Stimulated activated CD4-positive, alpha-beta T cell treated with anti-CD3 and anti-CD28 coated beads, Interleukin-15, amount 100 ng/mL, for 1 hour (primary cell): Measurements from ENCODE around the gene NCS1.

Source experiments
- DNase-seq, 2 donors: peaks; one replicate each; pipeline ENCODE4 v3.0.0-alpha.2; 2020; ENCODE audit warnings: low read depth in 1 of 2, low spot score in 1 of 2

Gene NCS1

GRCh38 chr9:130284690-130285089 is 112.5 kb downstream of the NCS1 start:
- DNase-seq = no peak

GRCh38 chr9:130285271-130285670 is 113.1 kb downstream of the NCS1 start:
- DNase-seq = no peak

GRCh38 chr9:130286072-130286770 is 114.0 kb downstream of the NCS1 start:
- no peak for DNase-seq
